ENCODE results near the gene C10orf95.

C10orf95 gene

GRCh38 chr10:102403115-102403514 is 48.2 kb downstream of the C10orf95 start:
- no peak for DNase-seq (ENCODE audit: low read depth in 1 of 2, low spot score in 1 of 2)

DNA sequence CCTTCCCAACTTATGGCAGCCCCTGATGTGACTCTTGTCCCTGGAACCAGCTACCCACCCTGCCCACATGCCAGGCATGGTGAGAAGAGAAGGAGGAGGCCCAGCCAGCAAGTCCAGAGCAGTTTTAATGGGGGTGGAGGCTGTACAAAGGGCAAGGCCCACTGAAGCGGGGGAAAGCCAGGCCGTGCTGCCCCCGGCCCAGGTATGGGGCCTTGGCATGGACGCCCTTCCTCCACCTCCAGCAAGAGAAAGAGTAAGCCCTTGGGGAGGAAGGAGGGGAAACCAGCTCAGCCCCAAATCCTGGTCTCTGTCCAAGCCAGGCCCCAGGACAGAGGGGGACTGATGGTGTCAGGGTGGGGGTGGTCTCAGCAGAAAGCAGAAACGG is 48.8 kb downstream of the C10orf95 start:
- DNase-seq (ENCODE audit: low read depth in 1 of 2, low spot score in 1 of 2): no peak

DNA sequence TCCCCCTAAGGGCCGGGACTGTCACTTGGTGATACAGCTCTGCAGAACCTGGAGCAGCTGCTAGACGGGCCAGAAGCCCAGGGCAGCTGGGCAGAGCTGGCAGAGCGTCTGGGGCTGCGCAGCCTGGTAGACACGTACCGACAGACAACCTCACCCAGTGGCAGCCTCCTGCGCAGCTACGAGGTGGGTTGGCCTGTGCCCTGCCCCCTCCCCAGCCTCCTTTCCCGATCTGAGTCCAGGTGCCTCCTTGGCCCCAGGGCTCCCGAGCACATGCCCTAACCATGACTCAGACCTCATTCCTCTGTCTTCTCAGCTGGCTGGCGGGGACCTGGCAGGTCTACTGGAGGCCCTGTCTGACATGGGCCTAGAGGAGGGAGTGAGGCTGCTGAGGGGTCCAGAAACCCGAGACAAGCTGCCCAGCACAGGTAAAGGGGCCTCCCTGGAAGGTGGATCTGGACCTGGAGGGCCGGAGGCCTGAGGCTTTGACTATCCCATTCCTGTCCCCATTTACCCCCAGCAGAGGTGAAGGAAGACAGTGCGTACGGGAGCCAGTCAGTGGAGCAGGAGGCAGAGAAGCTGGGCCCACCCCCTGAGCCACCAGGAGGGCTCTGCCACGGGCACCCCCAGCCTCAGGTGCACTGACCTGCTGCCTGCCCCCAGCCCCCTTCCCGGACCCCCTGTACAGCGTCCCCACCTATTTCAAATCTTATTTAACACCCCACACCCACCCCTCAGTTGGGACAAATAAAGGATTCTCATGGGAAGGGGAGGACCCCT is 49.4 kb downstream of the C10orf95 start:
- DNase-seq (ENCODE audit: low read depth in 1 of 2, low spot score in 1 of 2): no peak

- DNase-seq (ENCODE audit: low read depth in 1 of 2, low spot score in 1 of 2): no peak
Measured at GRCh38 chr10:102401342-102401654, 50.0 kb downstream of the C10orf95 start.

- DNase-seq (ENCODE audit: low read depth in 1 of 2, low spot score in 1 of 2): no peak
Measured at GRCh38 chr10:102400598-102401341, 50.6 kb downstream of the C10orf95 start.

GRCh38 chr10:102400076-102400475 is 51.3 kb downstream of the C10orf95 start:
- no peak for DNase-seq (ENCODE audit: low read depth in 1 of 2, low spot score in 1 of 2)
